OCI-LY3 (cell line): ENCODE measurements around the gene CARD16.

ENCODE experiments used
- H2AFZ ChIP-seq: fragments of 200-600, 300-600 bp; shearing (Covaris generic); 2 replicates; pipeline ENCODE4 v1.6.0; 2014; ENCODE audit warnings: antibody characterized with exemption, low read depth, low read length
- H3K27ac ChIP-seq: fragments of 200-600, 300-600 bp; sonication (generic); 2 replicates; pipeline ENCODE4 v1.5.1; 2014; ENCODE audit warnings: mild to moderate bottlenecking, low read length, moderate library complexity, mixed read lengths
- H3K27me3 ChIP-seq: fragments of 200-600, 300-600 bp; sonication (generic); 2 replicates; pipeline ENCODE4 v1.6.1; 2014; ENCODE audit warnings: low read depth, low read length, mixed read lengths
- H3K36me3 ChIP-seq: fragments of 200-600, 300-600 bp; sonication (generic); replicated peaks from 2 replicates; pipeline ENCODE3; 2014; ENCODE audit warnings: low read depth, low read length, mixed read lengths
- H3K4me1 ChIP-seq: fragments of 300-600, 200-600 bp; sonication (generic); 2 replicates; pipeline ENCODE4 v1.6.1; 2014; ENCODE audit warnings: low read length, mixed read lengths
- H3K4me2 ChIP-seq: fragments of 200-600, 300-600 bp; sonication (generic); 2 replicates; pipeline ENCODE4 v1.6.1; 2014; ENCODE audit warnings: low read length, mixed read lengths
- H3K4me3 ChIP-seq: fragments of 300-600, 200-600 bp; sonication (generic); 2 replicates; pipeline ENCODE4 v1.5.1; 2014; ENCODE audit warnings: antibody characterized with exemption, mild to moderate bottlenecking, low read length, moderate library complexity
- H3K79me2 ChIP-seq: fragments of 300-600, 200-600 bp; shearing (Covaris generic); 2 replicates; pipeline ENCODE4 v1.6.1; 2014; ENCODE audit warnings: mild to moderate bottlenecking, low read length, mixed read lengths
- H3K9ac ChIP-seq: fragments of 300-600, 200-600 bp; shearing (Covaris generic); 2 replicates; pipeline ENCODE4 v1.6.0; 2014; ENCODE audit warnings: mild to moderate bottlenecking, low read length, moderate library complexity
- H3K9me3 ChIP-seq: fragments of 200-600, 300-600 bp; shearing (Covaris generic); 2 replicates; pipeline ENCODE4 v1.6.1; 2014; ENCODE audit warnings: low read length, mixed read lengths; ENCODE audit not compliant: insufficient read depth
- H4K20me1 ChIP-seq: fragments of 200-600, 300-600 bp; sonication (generic); 2 replicates; pipeline ENCODE4 v1.6.1; 2016; ENCODE audit warnings: low read length, mixed read lengths; ENCODE audit not compliant: insufficient read depth
- EZH2phosphoT487 ChIP-seq: fragments of 200-600 bp; shearing (Covaris generic); IDR thresholded peaks from 2 replicates; pipeline ENCODE4 v1.6.1; 2018; ENCODE audit warnings: antibody characterized with exemption, mixed run types, low read depth
- TF ChIP-seq, protein P1 (sequence below): fragments of 200-600, 300-600 bp; sonication (generic); IDR thresholded peaks from 2 replicates; pipeline ENCODE4 v1.5.1; 2014; ENCODE audit warnings: antibody characterized with exemption, low read length, low read depth

Gene CARD16

GRCh38 chr11:104991994-104992393, 53.1 kb downstream of the CARD16 start:
- no peak for TF ChIP-seq EZH2phosphoT487
- TF ChIP-seq, protein P1, sequence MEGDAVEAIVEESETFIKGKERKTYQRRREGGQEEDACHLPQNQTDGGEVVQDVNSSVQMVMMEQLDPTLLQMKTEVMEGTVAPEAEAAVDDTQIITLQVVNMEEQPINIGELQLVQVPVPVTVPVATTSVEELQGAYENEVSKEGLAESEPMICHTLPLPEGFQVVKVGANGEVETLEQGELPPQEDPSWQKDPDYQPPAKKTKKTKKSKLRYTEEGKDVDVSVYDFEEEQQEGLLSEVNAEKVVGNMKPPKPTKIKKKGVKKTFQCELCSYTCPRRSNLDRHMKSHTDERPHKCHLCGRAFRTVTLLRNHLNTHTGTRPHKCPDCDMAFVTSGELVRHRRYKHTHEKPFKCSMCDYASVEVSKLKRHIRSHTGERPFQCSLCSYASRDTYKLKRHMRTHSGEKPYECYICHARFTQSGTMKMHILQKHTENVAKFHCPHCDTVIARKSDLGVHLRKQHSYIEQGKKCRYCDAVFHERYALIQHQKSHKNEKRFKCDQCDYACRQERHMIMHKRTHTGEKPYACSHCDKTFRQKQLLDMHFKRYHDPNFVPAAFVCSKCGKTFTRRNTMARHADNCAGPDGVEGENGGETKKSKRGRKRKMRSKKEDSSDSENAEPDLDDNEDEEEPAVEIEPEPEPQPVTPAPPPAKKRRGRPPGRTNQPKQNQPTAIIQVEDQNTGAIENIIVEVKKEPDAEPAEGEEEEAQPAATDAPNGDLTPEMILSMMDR = no peak
- no peaks in the 10 kb centered on the region for H3K27me3 ChIP-seq
- H3K4me3 ChIP-seq = no peak overlapping the region
- H3K4me2 ChIP-seq = no peak overlapping the region
- no peak overlapping the region for H3K9ac ChIP-seq
- no peak overlapping the region for H3K27ac ChIP-seq
- no peaks in the 10 kb centered on the region for H3K79me2 ChIP-seq
- H3K4me1 ChIP-seq = no peaks in the 10 kb centered on the region
- H2AFZ ChIP-seq = no peak overlapping the region
- H3K9me3 ChIP-seq = no peaks in the 10 kb centered on the region
- H4K20me1 ChIP-seq = no peaks in the 10 kb centered on the region
- H3K36me3 ChIP-seq = no peaks in the 10 kb centered on the region
